ENCODE data around the gene AKR1C8.

The AKR1C8 gene

GRCh38 chr10:5107860-5108526 lies 77.0 kb downstream of the AKR1C8 start:
- DNase-seq (ENCODE audit: low spot score), result no peak

- no peak for DNase-seq (ENCODE audit: low spot score)
Measured at GRCh38 chr10:5106553-5106952, 78.4 kb downstream of the AKR1C8 start.

- no peak for DNase-seq (ENCODE audit: low spot score)
Measured at GRCh38 chr10:5105626-5106025, 79.3 kb downstream of the AKR1C8 start.

Measured in iPS-NIHi11 (cell line).